Uterus (tissue), 4 donors: ENCODE measurements around the gene SIRT1. TPM values are rescaled to one million over a fixed set of nuclear protein-coding genes. Genes with fewer than 3 reads are reported as not detected.

Experiments
- DNase-seq, 2 donors: peaks; one replicate each; pipeline ENCODE4 v3.0.0-alpha.2; 2019 to 2020
- H3K27ac ChIP-seq, 2 donors: fragments of 200-600 bp; sonication (generic); 1 replicate in 1 of 2; 2 replicates in 1 of 2; pipeline ENCODE4 v1.5.1; 2016 to 2018
- H3K27me3 ChIP-seq, 2 donors: fragments of 200-600 bp; sonication (generic); one replicate each; pipeline ENCODE4 v1.5.1; 2018 to 2019; ENCODE audit warnings: control low read depth in 1 of 2
- H3K36me3 ChIP-seq, 2 donors: fragments of 200-600 bp; sonication (generic); one replicate each; pipeline ENCODE4 v1.5.1; 2019; ENCODE audit warnings: control low read depth in 1 of 2
- H3K4me1 ChIP-seq, 2 donors: fragments of 200-600 bp; sonication (generic); one replicate each; pipeline ENCODE4 v1.5.1; 2018 to 2019; ENCODE audit warnings: control low read depth in 1 of 2
- H3K4me3 ChIP-seq, 2 donors: fragments of 200-600 bp; sonication (generic); 1 replicate in 1 of 2; 2 replicates in 1 of 2; pipeline ENCODE4 v1.5.1; 2018 to 2019; ENCODE audit warnings: mild to moderate bottlenecking in 1 of 2
- H3K9me3 ChIP-seq, 2 donors: fragments of 200-600 bp; sonication (generic); one replicate each; pipeline ENCODE4 v1.5.1; 2019; ENCODE audit warnings: control low read depth in 1 of 2
- POLR2A ChIP-seq, 2 donors: fragments of 450-650 bp; IDR thresholded peaks; one replicate each; pipeline ENCODE4 v1.6.1; 2016; ENCODE audit warnings: antibody characterized with exemption in 2 of 2, mild to moderate bottlenecking in 1 of 2, moderate library complexity in 1 of 2
- intact Hi-C: fragments of 100-400 bp; cut with DNase I; formaldehyde crosslinking; loops from one replicate; pipeline ENCODE4 v1.15.1; 2023; ENCODE audit warnings: low total_unique reads
- total RNA-seq, 4 donors: library from RNA; depleted of rRNA in 3 of 4; stranded (reverse); fragments of >200 nt in 3 of 4; gene quantifications; one replicate each; pipeline versions ENCODE4 v1.1.0 to v1.2.4, GENCODE V29; 2014 to 2023
- TF ChIP-seq, protein P1 (sequence below), 4 experiments: fragments of 200-600 bp in 2 of 4; fragments of 450-650 bp in 2 of 4; sonication (generic) in 2 of 4; IDR thresholded peaks; one replicate each; pipeline ENCODE4 v1.5.1; 2016 to 2019; ENCODE audit warnings: antibody characterized with exemption in 4 of 4, mild to moderate bottlenecking in 2 of 4, moderate library complexity in 1 of 4
- donor health status: DM: yes; HTN: yes; CAD: no.

The SIRT1 gene
- total RNA-seq, 4 donors from 2014 or later = 9.5 to 47.7 (median 37.1) TPM

- Histone ChIP-seq H3K27me3 (no peaks in the 10 kb centered on the region), H3K36me3 (no peaks in the 10 kb centered on the region), H3K9me3 (no peaks in the 10 kb centered on the region), H3K27ac (peak overlapping the region; percentile 90 to 98), H3K4me3 (peak overlapping the region; percentile 61 to 80), H3K4me1 (peaks cover 0 to 9% of the 10 kb centered on the region in 2 donors)
- intact Hi-C loops = no loop called here
- no peak for TF ChIP-seq POLR2A (IDR thresholded peaks at IDR 0.05)
- TF ChIP-seq, protein P1, sequence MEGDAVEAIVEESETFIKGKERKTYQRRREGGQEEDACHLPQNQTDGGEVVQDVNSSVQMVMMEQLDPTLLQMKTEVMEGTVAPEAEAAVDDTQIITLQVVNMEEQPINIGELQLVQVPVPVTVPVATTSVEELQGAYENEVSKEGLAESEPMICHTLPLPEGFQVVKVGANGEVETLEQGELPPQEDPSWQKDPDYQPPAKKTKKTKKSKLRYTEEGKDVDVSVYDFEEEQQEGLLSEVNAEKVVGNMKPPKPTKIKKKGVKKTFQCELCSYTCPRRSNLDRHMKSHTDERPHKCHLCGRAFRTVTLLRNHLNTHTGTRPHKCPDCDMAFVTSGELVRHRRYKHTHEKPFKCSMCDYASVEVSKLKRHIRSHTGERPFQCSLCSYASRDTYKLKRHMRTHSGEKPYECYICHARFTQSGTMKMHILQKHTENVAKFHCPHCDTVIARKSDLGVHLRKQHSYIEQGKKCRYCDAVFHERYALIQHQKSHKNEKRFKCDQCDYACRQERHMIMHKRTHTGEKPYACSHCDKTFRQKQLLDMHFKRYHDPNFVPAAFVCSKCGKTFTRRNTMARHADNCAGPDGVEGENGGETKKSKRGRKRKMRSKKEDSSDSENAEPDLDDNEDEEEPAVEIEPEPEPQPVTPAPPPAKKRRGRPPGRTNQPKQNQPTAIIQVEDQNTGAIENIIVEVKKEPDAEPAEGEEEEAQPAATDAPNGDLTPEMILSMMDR (IDR thresholded peaks at IDR 0.05) = no peak
- DNase-seq = peak in 1 of 2 donors; percentile 26
Measured at GRCh38 chr10:67883710-67884312, 645 bp upstream of the SIRT1 start.

DNA sequence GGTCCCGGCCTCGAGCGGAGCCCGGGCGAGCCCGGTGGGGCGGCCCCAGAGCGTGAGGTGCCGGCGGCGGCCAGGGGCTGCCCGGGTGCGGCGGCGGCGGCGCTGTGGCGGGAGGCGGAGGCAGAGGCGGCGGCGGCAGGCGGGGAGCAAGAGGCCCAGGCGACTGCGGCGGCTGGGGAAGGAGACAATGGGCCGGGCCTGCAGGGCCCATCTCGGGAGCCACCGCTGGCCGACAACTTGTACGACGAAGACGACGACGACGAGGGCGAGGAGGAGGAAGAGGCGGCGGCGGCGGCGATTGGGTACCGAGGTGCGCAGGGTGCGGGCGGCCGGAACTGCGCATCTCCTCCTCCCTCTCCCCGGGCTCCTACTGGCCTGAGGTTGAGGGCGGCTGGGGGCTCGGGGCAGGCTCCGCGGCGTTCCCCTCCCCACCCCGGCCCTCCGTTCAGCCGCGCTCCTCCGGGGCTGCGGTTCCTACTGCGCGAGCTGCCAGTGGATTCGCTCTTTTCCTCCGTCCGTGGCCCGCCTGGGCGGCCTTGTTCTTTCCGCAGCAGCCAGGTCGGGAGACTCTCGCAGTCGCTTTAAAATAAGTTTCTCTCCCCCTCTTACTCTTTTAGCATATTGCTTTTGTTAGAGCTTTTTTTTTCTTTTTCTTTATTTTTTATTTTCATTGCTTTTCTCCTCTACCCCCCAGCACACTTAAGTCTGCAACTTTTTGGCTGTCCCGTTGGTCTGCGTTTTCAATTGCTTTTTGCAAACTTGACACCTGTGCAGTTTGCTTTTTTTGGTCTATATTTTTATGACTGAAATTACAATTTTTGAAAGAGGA is 600 bp downstream of the SIRT1 start:
- Histone ChIP-seq H3K27me3 (no peaks in the 10 kb centered on the region), H3K4me3 (peak overlapping the region; percentile 61 to 80), H3K4me1 (peaks cover 0 to 9% of the 10 kb centered on the region in 2 donors), H3K9me3 (no peaks in the 10 kb centered on the region), H3K36me3 (no peaks in the 10 kb centered on the region), H3K27ac (peak overlapping the region; percentile 90 to 98)
- peak; percentile 69 to 71 for DNase-seq
- intact Hi-C loops = no loop called here
- TF ChIP-seq, protein P1 (IDR thresholded peaks at IDR 0.05) = peak in 1 of 4 experiments; percentile 15
- TF ChIP-seq POLR2A (IDR thresholded peaks at IDR 0.05) = no peak

GRCh38 chr10:67893637-67894036 is 9.2 kb downstream of the SIRT1 start:
- intact Hi-C loops = no loop called here
- DNase-seq = no peak
- no peak for TF ChIP-seq POLR2A (IDR thresholded peaks at IDR 0.05)
- TF ChIP-seq, protein P1 (IDR thresholded peaks at IDR 0.05) = no peak
- Histone ChIP-seq H3K27me3 (no peaks in the 10 kb centered on the region), H3K4me1 (no peaks in the 10 kb centered on the region), H3K27ac (no peak overlapping the region), H3K9me3 (no peaks in the 10 kb centered on the region), H3K4me3 (no peak overlapping the region), H3K36me3 (no peaks in the 10 kb centered on the region)

DNA sequence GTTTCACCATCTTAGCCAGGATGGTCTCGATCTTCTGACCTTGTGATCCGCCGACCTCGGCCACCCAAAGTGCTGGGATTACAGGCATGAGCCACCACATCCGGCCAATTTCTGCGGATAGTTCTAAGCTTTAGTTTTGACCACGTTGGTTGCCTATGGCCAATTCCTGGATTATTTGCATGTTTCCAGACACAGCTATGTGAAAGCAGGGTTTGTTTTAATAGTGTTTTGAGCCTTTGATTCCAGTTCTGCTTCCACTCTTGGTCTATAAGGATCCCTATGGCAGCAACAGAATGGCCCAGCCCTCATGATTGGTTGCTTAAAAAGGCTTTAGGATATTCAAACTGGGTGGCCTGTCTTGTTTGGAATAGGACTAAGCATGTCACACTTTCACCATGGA is 19.1 kb downstream of the SIRT1 start:
- H3K27me3 ChIP-seq = no peaks in the 10 kb centered on the region
- no peaks in the 10 kb centered on the region for H3K36me3 ChIP-seq
- no peak for TF ChIP-seq POLR2A (IDR thresholded peaks at IDR 0.05)
- H3K4me3 ChIP-seq = no peak overlapping the region
- no peak overlapping the region for H3K27ac ChIP-seq
- H3K9me3 ChIP-seq = no peaks in the 10 kb centered on the region
- no peak for DNase-seq
- intact Hi-C loops = no loop called here
- no peaks in the 10 kb centered on the region for H3K4me1 ChIP-seq

- H3K4me3 ChIP-seq = no peak overlapping the region
- TF ChIP-seq, protein P1 (IDR thresholded peaks at IDR 0.05) = no peak
- no peak for TF ChIP-seq POLR2A (IDR thresholded peaks at IDR 0.05)
- H3K27me3 ChIP-seq = no peaks in the 10 kb centered on the region
- no peak for DNase-seq
- no peaks in the 10 kb centered on the region for H3K36me3 ChIP-seq
- H3K4me1 ChIP-seq = no peaks in the 10 kb centered on the region
- intact Hi-C loops = no loop called here
- H3K9me3 ChIP-seq = no peaks in the 10 kb centered on the region
- no peak overlapping the region for H3K27ac ChIP-seq
Measured at GRCh38 chr10:67912331-67912946, 28.0 kb downstream of the SIRT1 start.
